ENCODE measurements around the gene RBM43.

GRCh38 chr2:151204756-151205155, 56.9 kb downstream of the RBM43 start:
- TF ChIP-seq, protein P1, sequence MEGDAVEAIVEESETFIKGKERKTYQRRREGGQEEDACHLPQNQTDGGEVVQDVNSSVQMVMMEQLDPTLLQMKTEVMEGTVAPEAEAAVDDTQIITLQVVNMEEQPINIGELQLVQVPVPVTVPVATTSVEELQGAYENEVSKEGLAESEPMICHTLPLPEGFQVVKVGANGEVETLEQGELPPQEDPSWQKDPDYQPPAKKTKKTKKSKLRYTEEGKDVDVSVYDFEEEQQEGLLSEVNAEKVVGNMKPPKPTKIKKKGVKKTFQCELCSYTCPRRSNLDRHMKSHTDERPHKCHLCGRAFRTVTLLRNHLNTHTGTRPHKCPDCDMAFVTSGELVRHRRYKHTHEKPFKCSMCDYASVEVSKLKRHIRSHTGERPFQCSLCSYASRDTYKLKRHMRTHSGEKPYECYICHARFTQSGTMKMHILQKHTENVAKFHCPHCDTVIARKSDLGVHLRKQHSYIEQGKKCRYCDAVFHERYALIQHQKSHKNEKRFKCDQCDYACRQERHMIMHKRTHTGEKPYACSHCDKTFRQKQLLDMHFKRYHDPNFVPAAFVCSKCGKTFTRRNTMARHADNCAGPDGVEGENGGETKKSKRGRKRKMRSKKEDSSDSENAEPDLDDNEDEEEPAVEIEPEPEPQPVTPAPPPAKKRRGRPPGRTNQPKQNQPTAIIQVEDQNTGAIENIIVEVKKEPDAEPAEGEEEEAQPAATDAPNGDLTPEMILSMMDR (IDR thresholded peaks at IDR 0.05), result no peak
- TF ChIP-seq ZFX (IDR thresholded peaks at IDR 0.05; ENCODE audit: borderline replicate concordance), result no peak

All from 22Rv1 (cell line).